Measurements from ENCODE around the gene SMARCA2.
A peak's percentile ranks its signal among the peaks of the same experiment; 100 is the strongest.

SMARCA2 gene

GRCh38 chr9:2082772-2083171 is 67.6 kb downstream of the SMARCA2 start:
- TF ChIP-seq CTCF (IDR thresholded peaks at IDR 0.05) (no peak), ZFX (IDR thresholded peaks at IDR 0.05; ENCODE audit: borderline replicate concordance) (no peak)
- H3K27ac ChIP-seq: no peak overlapping the region

- no peak overlapping the region for H3K27ac ChIP-seq
- TF ChIP-seq ZFX (IDR thresholded peaks at IDR 0.05; ENCODE audit: borderline replicate concordance) (no peak), CTCF (IDR thresholded peaks at IDR 0.05) (no peak)
Observed at GRCh38 chr9:2083479-2083878, 68.3 kb downstream of the SMARCA2 start.

- H3K27ac ChIP-seq: no peak overlapping the region
- no peak for TF ChIP-seq ZFX (IDR thresholded peaks at IDR 0.05; ENCODE audit: borderline replicate concordance)
- TF ChIP-seq CTCF (IDR thresholded peaks at IDR 0.05): no peak
Observed at GRCh38 chr9:2085716-2086115, 70.6 kb downstream of the SMARCA2 start.

GRCh38 chr9:2086116-2086515 is 71.0 kb downstream of the SMARCA2 start:
- TF ChIP-seq ZFX (IDR thresholded peaks at IDR 0.05; ENCODE audit: borderline replicate concordance) (no peak), CTCF (IDR thresholded peaks at IDR 0.05) (no peak)
- H3K27ac ChIP-seq: no peak overlapping the region

GRCh38 chr9:2086971-2087370 is 71.8 kb downstream of the SMARCA2 start:
- no peak overlapping the region for H3K27ac ChIP-seq

GRCh38 chr9:2087500-2088313 is 72.6 kb downstream of the SMARCA2 start:
- TF ChIP-seq CTCF (IDR thresholded peaks at IDR 0.05): peak; percentile 81
- TF ChIP-seq ZFX (IDR thresholded peaks at IDR 0.05; ENCODE audit: borderline replicate concordance): no peak
- H3K27ac ChIP-seq: no peak overlapping the region

More at GRCh38 chr9:2086971-2087370, 71.8 kb downstream of the SMARCA2 start:
- TF ChIP-seq CTCF (IDR thresholded peaks at IDR 0.05) (no peak), ZFX (IDR thresholded peaks at IDR 0.05; ENCODE audit: borderline replicate concordance) (no peak)

- TF ChIP-seq CTCF (IDR thresholded peaks at IDR 0.05) (no peak), ZFX (IDR thresholded peaks at IDR 0.05; ENCODE audit: borderline replicate concordance) (no peak)
- H3K27ac ChIP-seq: no peak overlapping the region
Observed at GRCh38 chr9:2093920-2094597, 78.9 kb downstream of the SMARCA2 start.
